AG04450 (cell line): Measurements from ENCODE around the gene HSPB9. TPM values are rescaled to one million over a fixed set of nuclear protein-coding genes. Genes with fewer than 3 reads are reported as not detected.

Experiments used
- CTCF ChIA-PET: fragments of 300-600, 350-600 bp; formaldehyde crosslinking; extraction: SDS; loops from one replicate; lab custom pipeline; 2022; ENCODE audit warnings: antibody characterized with exemption, inconsistent platforms; lab: Charles Lee
- POLR2A ChIA-PET: fragments of 350-600 bp; formaldehyde crosslinking; extraction: SDS; loops from one replicate; lab custom pipeline; 2021; ENCODE audit warnings: antibody characterized with exemption, inconsistent platforms; lab: Yijun Ruan, JAX
- DNase-seq: peaks from one replicate; pipeline ENCODE4 v3.0.0-alpha.2; 2011; ENCODE audit warnings: low read depth, low spot score
- H3K27ac ChIP-seq: one replicate; pipeline ENCODE4 v1.5.1; 2012; ENCODE audit warnings: low read depth, low read length, control low read depth
- H3K27me3 ChIP-seq: one replicate; pipeline ENCODE4 v1.6.0; 2012; ENCODE audit warnings: low read length; ENCODE audit not compliant: control insufficient read depth, insufficient read depth
- H3K4me3 ChIP-seq: 2 replicates; pipeline ENCODE4 v1.5.1; 2011; ENCODE audit warnings: mild to moderate bottlenecking, low read depth, low read length, control low read depth
- H3K9me3 ChIP-seq: 2 replicates; pipeline ENCODE4 v1.5.1; 2012; ENCODE audit warnings: low read length; ENCODE audit not compliant: control insufficient read depth, insufficient read depth
- CTCF ChIP-seq: IDR thresholded peaks from 2 replicates; pipeline ENCODE4 v1.5.1; 2011; ENCODE audit warnings: low read depth, low read length, control low read depth, inconsistent platforms
- polyA plus RNA-seq: library from polyadenylated mRNA; depleted of rRNA; stranded (reverse); fragments of >200 nt; gene quantifications from 2 replicates; pipeline ENCODE4 v1.2.3, GENCODE V29; 2011

The HSPB9 gene
- polyA plus RNA-seq, 1 experiment, result not detected

GRCh38 chr17:42101513-42102292 lies 20.9 kb upstream of the HSPB9 start:
- no peaks in the 10 kb centered on the region for H3K9me3 ChIP-seq
- no peak overlapping the region for H3K27ac ChIP-seq
- peak; percentile 80 for TF ChIP-seq CTCF
- peak; percentile 13 for DNase-seq
- no peak overlapping the region for H3K4me3 ChIP-seq
- POLR2A ChIA-PET, result interaction anchor here (0.5 kb wide), 1 partner anchor 24 kb away, joined by 4 read pairs; no protein-coding TSS in a partner anchor
- CTCF ChIA-PET, result interaction anchor here (0.5 to 2.1 kb wide), 19 partner anchors 9 to 171 kb away, joined by 3 to 11 read pairs (median 5); partner anchors contain the start of genes DHX58, DNAJC7, NKIRAS2 and ODAD4
- peaks cover 34% of the 10 kb centered on the region for H3K27me3 ChIP-seq

- ChIA-PET POLR2A (no interaction called here), CTCF (interaction anchor here (0.6 to 1.0 kb wide), 2 partner anchors 76 to 140 kb away, joined by 3 read pairs; no protein-coding TSS in a partner anchor)
- no peak for DNase-seq
- TF ChIP-seq CTCF, result no peak
- Histone ChIP-seq H3K27me3 (peaks cover 18% of the 10 kb centered on the region), H3K4me3 (no peak overlapping the region), H3K9me3 (no peaks in the 10 kb centered on the region; the same call in 1 of the 2 replicates), H3K27ac (no peak overlapping the region)
These were observed 19.2 kb upstream of the HSPB9 start for GRCh38 chr17:42103221-42103954.

GRCh38 chr17:42104264-42104663 lies 18.3 kb upstream of the HSPB9 start:
- Histone ChIP-seq H3K27ac (no peak overlapping the region), H3K27me3 (peaks cover 10% of the 10 kb centered on the region), H3K4me3 (no peak overlapping the region), H3K9me3 (no peaks in the 10 kb centered on the region; the same call in 1 of the 2 replicates)
- TF ChIP-seq CTCF, result no peak
- POLR2A ChIA-PET, result no interaction called here
- CTCF ChIA-PET, result no interaction called here
- no peak for DNase-seq

- H3K4me3 ChIP-seq, result no peak overlapping the region
- CTCF ChIA-PET, result no interaction called here
- TF ChIP-seq CTCF, result no peak
- H3K9me3 ChIP-seq, result no peaks in the 10 kb centered on the region; the same call in 1 of the 2 replicates
- POLR2A ChIA-PET, result no interaction called here
- H3K27ac ChIP-seq, result no peak overlapping the region
- peaks cover 8% of the 10 kb centered on the region for H3K27me3 ChIP-seq
- no peak for DNase-seq
These were observed 16.6 kb upstream of the HSPB9 start for GRCh38 chr17:42106009-42106408.
